K562 (cell line): ENCODE measurements around the gene CCDC28A. TPM values are rescaled to one million over a fixed set of nuclear protein-coding genes. Genes with fewer than 3 reads are reported as not detected.

Experiments used
- BRD4 ChIP-seq: fragments of 200-600 bp; sonication (generic); IDR thresholded peaks from 2 replicates; pipeline ENCODE4 v1.6.1; 2017; ENCODE audit warnings: inconsistent platforms
- CBFA2T3 ChIP-seq: fragments of 450-650 bp; IDR thresholded peaks from 2 replicates; pipeline ENCODE4 v1.6.1; 2017
- CXXC5 ChIP-seq: fragments of 250-450 bp; sonication (Bioruptor Pico); IDR thresholded peaks from 2 replicates; pipeline ENCODE4 v1.8.0; 2022; ENCODE audit warnings: inconsistent platforms, mild to moderate bottlenecking, moderate library complexity
- WHSC1 ChIP-seq: IDR thresholded peaks from one replicate; pipeline ENCODE4 v1.6.1; 2012; ENCODE audit warnings: low read length, control low read depth, inconsistent platforms
- ZNF121 ChIP-seq: sonication (generic); formaldehyde crosslinking; conservative IDR thresholded peaks from 2 replicates; pipeline ENCODE4 v1.8.0; 2022; ENCODE audit warnings: missing genetic modification reagents
- ZNF586 ChIP-seq: fragments of 450-650 bp; formaldehyde crosslinking; conservative IDR thresholded peaks from 2 replicates; pipeline ENCODE4 v1.4.0; 2020; ENCODE audit warnings: mild to moderate bottlenecking, moderate library complexity
- polyA plus RNA-seq, 8 experiments: library from polyadenylated mRNA; depleted of rRNA in 4 of 8; stranded (reverse) in 5 of 8; unstranded in 3 of 8; fragments of >200 nt; fragmentation: Nextera tagmentation in 2 of 8; fragmentation: Illumina TruSeq in 1 of 8; extraction: Ambion mirVana in 2 of 8; extraction: Trizol in 1 of 8; gene quantifications; 2 replicates each; pipeline versions ENCODE4 v1.2.1 to v1.2.3, GENCODE V29; 2011 to 2014; ENCODE audit warnings: inconsistent platforms in 1 of 8, missing spikeins in 1 of 8
- total RNA-seq, 7 experiments: library from RNA; depleted of rRNA in 6 of 7; stranded (reverse); fragments of >200 nt in 6 of 7; fragmentation: Illumina TruSeq in 2 of 7; extraction: Trizol in 2 of 7; gene quantifications; 2 replicates each; pipeline versions ENCODE4 v1.2.1 to v1.2.3, GENCODE V29; 2011 to 2021; ENCODE audit warnings: low replicate concordance in 1 of 7
- TF ChIP-seq, protein P1 (sequence below), 2 experiments: IDR thresholded peaks; 2 replicates each; pipeline ENCODE4 v1.6.1; 2011; ENCODE audit warnings: borderline replicate concordance in 1 of 2, control low read depth in 1 of 2, low read depth in 1 of 2, low read length in 1 of 2, mild to moderate bottlenecking in 1 of 2, mixed read lengths in 1 of 2, moderate library complexity in 1 of 2; ENCODE audit not compliant: insufficient read depth in 1 of 2, insufficient read length in 1 of 2, poor library complexity in 1 of 2, severe bottlenecking in 1 of 2; ENCODE audit errors: extremely low read depth in 1 of 2
- TF ChIP-seq, protein P2 (sequence below): fragments of 250-450 bp; sonication (Bioruptor Pico); IDR thresholded peaks from 2 replicates; pipeline ENCODE4 v1.5.0; 2021
- TF ChIP-seq, protein P3 (sequence below): fragments of 450-650 bp; IDR thresholded peaks from one replicate; pipeline ENCODE4 v1.6.1; 2018; ENCODE audit warnings: mild to moderate bottlenecking, moderate library complexity; ENCODE audit not compliant: partially characterized antibody
- TF ChIP-seq, protein P4 (sequence below): sonication (generic); formaldehyde crosslinking; IDR thresholded peaks from 2 replicates; pipeline ENCODE4 v1.8.0; 2023; ENCODE audit warnings: mild to moderate bottlenecking, missing genetic modification reagents
- TF ChIP-seq, protein P5 (sequence below): fragments of 250-450 bp; sonication (Bioruptor Pico); IDR thresholded peaks from 2 replicates; pipeline ENCODE4 v1.4.0; 2020; ENCODE audit warnings: mild to moderate bottlenecking, moderate library complexity, borderline replicate concordance

CCDC28A gene
- total and polyA plus RNA-seq, 9 of the 15 experiments (the other 6 are each of a cell fraction or from before 2014, with no cell fraction given) = 12.6 to 35.5 (median 19.1) TPM

DNA sequence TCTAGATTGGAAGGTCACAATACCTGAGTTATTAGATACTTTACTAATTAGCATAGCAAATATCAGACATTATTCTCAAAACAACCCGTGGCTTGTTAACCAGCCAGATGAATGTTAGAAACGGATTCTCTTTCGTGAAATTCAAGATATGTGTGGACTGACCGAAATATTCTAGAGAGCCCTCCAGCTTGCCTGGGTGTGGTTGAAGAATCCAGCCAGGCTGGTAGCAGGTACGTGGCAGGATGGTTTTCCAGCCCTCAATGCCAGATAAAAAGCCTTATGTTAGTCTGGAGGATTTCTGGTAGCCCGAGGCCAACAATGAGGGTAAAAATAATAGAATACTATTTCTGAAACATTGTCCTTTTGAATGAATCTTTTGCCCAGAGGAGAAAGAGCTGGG, 41.7 kb downstream of the CCDC28A start (continued):
- TF ChIP-seq, protein P1, sequence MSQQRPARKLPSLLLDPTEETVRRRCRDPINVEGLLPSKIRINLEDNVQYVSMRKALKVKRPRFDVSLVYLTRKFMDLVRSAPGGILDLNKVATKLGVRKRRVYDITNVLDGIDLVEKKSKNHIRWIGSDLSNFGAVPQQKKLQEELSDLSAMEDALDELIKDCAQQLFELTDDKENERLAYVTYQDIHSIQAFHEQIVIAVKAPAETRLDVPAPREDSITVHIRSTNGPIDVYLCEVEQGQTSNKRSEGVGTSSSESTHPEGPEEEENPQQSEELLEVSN (IDR thresholded peaks at IDR 0.05; ENCODE audit: borderline replicate concordance in 1 of 2, extremely low read depth in 1 of 2, insufficient read depth in 1 of 2, insufficient read length in 1 of 2, low read depth in 1 of 2, low read length in 1 of 2, poor library complexity in 1 of 2, severe bottlenecking in 1 of 2) = no peak
- TF ChIP-seq, protein P2, sequence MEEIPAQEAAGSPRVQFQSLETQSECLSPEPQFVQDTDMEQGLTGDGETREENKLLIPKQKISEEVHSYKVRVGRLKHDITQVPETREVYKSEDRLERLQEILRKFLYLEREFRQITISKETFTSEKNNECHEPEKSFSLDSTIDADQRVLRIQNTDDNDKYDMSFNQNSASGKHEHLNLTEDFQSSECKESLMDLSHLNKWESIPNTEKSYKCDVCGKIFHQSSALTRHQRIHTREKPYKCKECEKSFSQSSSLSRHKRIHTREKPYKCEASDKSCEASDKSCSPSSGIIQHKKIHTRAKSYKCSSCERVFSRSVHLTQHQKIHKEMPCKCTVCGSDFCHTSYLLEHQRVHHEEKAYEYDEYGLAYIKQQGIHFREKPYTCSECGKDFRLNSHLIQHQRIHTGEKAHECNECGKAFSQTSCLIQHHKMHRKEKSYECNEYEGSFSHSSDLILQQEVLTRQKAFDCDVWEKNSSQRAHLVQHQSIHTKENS (CRISPR knock-in tag) = no peak
- TF ChIP-seq WHSC1 (no peak), CBFA2T3 (no peak), CXXC5 (CRISPR knock-in tag) (no peak), BRD4 (no peak), ZNF121 (no peak), ZNF586 (CRISPR knock-in tag) (no peak)
- TF ChIP-seq, protein P3, sequence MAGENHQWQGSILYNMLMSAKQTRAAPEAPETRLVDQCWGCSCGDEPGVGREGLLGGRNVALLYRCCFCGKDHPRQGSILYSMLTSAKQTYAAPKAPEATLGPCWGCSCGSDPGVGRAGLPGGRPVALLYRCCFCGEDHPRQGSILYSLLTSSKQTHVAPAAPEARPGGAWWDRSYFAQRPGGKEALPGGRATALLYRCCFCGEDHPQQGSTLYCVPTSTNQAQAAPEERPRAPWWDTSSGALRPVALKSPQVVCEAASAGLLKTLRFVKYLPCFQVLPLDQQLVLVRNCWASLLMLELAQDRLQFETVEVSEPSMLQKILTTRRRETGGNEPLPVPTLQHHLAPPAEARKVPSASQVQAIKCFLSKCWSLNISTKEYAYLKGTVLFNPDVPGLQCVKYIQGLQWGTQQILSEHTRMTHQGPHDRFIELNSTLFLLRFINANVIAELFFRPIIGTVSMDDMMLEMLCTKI = no peak
- TF ChIP-seq, protein P4, sequence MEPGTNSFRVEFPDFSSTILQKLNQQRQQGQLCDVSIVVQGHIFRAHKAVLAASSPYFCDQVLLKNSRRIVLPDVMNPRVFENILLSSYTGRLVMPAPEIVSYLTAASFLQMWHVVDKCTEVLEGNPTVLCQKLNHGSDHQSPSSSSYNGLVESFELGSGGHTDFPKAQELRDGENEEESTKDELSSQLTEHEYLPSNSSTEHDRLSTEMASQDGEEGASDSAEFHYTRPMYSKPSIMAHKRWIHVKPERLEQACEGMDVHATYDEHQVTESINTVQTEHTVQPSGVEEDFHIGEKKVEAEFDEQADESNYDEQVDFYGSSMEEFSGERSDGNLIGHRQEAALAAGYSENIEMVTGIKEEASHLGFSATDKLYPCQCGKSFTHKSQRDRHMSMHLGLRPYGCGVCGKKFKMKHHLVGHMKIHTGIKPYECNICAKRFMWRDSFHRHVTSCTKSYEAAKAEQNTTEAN (CRISPR knock-in tag) = no peak
- TF ChIP-seq, protein P5, sequence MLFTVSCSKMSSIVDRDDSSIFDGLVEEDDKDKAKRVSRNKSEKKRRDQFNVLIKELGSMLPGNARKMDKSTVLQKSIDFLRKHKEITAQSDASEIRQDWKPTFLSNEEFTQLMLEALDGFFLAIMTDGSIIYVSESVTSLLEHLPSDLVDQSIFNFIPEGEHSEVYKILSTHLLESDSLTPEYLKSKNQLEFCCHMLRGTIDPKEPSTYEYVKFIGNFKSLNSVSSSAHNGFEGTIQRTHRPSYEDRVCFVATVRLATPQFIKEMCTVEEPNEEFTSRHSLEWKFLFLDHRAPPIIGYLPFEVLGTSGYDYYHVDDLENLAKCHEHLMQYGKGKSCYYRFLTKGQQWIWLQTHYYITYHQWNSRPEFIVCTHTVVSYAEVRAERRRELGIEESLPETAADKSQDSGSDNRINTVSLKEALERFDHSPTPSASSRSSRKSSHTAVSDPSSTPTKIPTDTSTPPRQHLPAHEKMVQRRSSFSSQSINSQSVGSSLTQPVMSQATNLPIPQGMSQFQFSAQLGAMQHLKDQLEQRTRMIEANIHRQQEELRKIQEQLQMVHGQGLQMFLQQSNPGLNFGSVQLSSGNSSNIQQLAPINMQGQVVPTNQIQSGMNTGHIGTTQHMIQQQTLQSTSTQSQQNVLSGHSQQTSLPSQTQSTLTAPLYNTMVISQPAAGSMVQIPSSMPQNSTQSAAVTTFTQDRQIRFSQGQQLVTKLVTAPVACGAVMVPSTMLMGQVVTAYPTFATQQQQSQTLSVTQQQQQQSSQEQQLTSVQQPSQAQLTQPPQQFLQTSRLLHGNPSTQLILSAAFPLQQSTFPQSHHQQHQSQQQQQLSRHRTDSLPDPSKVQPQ = no peak
